Body of pancreas (tissue), 4 donors: ENCODE results near the gene IMP4. TPM values are rescaled to one million over a fixed set of nuclear protein-coding genes. Genes with fewer than 3 reads are reported as not detected.

Source experiments
- ATAC-seq: fragments of 150-250 bp; one replicate; pipeline ENCODE4 v1.9.1; 2016
- DNase-seq, 4 donors: peaks; one replicate each; pipeline ENCODE4 v3.0.0-alpha.2; 2019
- H3K27ac ChIP-seq, 4 donors: fragments of 200-600 bp; sonication (generic); 1 replicate in 3 of 4; 2 replicates in 1 of 4; pipeline versions ENCODE4 v1.5.1 to v1.6.1; 2016 to 2019; ENCODE audit warnings: mild to moderate bottlenecking in 1 of 4, mixed read lengths in 1 of 4, moderate library complexity in 1 of 4
- H3K27me3 ChIP-seq, 2 donors: fragments of 200-600 bp; sonication (generic); one replicate each; pipeline ENCODE4 v1.6.0; 2016; ENCODE audit warnings: mild to moderate bottlenecking in 1 of 2
- H3K36me3 ChIP-seq, 2 donors: fragments of 200-600 bp; sonication (generic); replicated peaks in 1 of 2; 2 replicates each; pipeline ENCODE4 v1.5.1; 2016; ENCODE audit warnings: low read depth in 2 of 2; ENCODE audit not compliant: insufficient read depth in 1 of 2
- H3K4me1 ChIP-seq: fragments of 200-600 bp; sonication (generic); one replicate; pipeline ENCODE4 v1.6.0; 2016
- H3K4me3 ChIP-seq, 2 donors: fragments of 200-600 bp; sonication (generic); 1 replicate in 1 of 2; 2 replicates in 1 of 2; pipeline ENCODE4 v1.5.1; 2016 to 2019
- H3K9me3 ChIP-seq, 3 donors: fragments of 200-600 bp; sonication (generic); 1 replicate in 2 of 3; 2 replicates in 1 of 3; pipeline ENCODE4 v1.5.1; 2016
- CTCF ChIP-seq, 7 experiments: fragments of 450-650 bp in 4 of 7; fragments of 200-600 bp in 3 of 7; sonication (generic) in 3 of 7; IDR thresholded peaks; one replicate each; pipeline ENCODE4 v1.5.1; 2016 to 2019; ENCODE audit warnings: antibody characterized with exemption in 7 of 7
- POLR2A ChIP-seq, 3 donors: fragments of 450-650 bp; IDR thresholded peaks; one replicate each; pipeline ENCODE4 v1.6.1; 2016; ENCODE audit warnings: antibody characterized with exemption in 3 of 3, mild to moderate bottlenecking in 2 of 3
- WGBS, 2 donors: methylation state at CpG; one replicate each; pipeline ENCODE4 v1.1.5; 2017; 5-methylcytosine and 5-hydroxymethylcytosine counted together
- intact Hi-C: fragments of 100-400 bp; cut with DNase I; formaldehyde crosslinking; loops from one replicate; pipeline ENCODE4 v1.15.1; 2023
- total RNA-seq, 2 donors: library from RNA; depleted of rRNA; stranded (reverse); fragments of >200 nt; gene quantifications; one replicate each; pipeline ENCODE4 v1.1.0, GENCODE V29; 2016

The IMP4 gene
- total RNA-seq, 2 donors from 2014 or later: 77.5 to 78.1 TPM

GRCh38 chr2:130347220-130347925, 4.7 kb downstream of the IMP4 start:
- intact Hi-C loops: no loop called here
- no peaks in the 10 kb centered on the region for H3K27me3 ChIP-seq
- no peaks in the 10 kb centered on the region for H3K9me3 ChIP-seq
- no peak for DNase-seq
- H3K36me3 ChIP-seq: peaks cover 0 to 28% of the 10 kb centered on the region in 2 donors
- peaks cover 12% of the 10 kb centered on the region for H3K4me1 ChIP-seq
- H3K4me3 ChIP-seq: no peak overlapping the region
- 87 to 90% methylated on average over 7 of the region's 7 CpGs for WGBS, 2 donors
- no peak overlapping the region for H3K27ac ChIP-seq
- ATAC-seq: no peak
- TF ChIP-seq CTCF (IDR thresholded peaks at IDR 0.05) (no peak), POLR2A (IDR thresholded peaks at IDR 0.05) (no peak)

DNA sequence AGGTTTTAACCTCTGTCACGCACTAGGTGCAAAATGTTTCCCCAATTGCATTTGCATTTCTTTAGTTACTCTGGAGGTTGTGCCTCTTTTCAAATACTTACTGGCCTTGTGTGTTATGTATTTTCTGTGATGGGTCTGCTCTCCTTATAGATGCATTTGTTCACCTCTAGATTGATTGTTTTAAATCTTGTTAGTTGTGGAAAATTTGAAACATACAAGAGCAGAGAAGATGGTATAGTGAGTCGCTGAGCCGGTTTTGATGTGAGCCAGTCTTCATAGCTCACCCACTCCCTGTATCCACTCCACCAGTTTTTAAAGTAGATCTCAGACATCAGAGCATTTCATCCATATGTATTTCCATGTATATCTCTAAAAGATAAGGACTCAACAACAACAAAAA, 6.5 kb downstream of the IMP4 start:
- 88 to 93% methylated on average over 3 of the region's 3 CpGs for WGBS, 2 donors
- Histone ChIP-seq H3K27me3 (no peaks in the 10 kb centered on the region), H3K4me3 (no peak overlapping the region), H3K4me1 (peaks cover 19% of the 10 kb centered on the region), H3K9me3 (no peaks in the 10 kb centered on the region), H3K27ac (no peak overlapping the region), H3K36me3 (peaks cover 0 to 28% of the 10 kb centered on the region in 2 donors)
- ATAC-seq (no peak), DNase-seq (no peak)
- TF ChIP-seq POLR2A (IDR thresholded peaks at IDR 0.05) (no peak), CTCF (IDR thresholded peaks at IDR 0.05) (no peak)
- intact Hi-C loops: no loop called here

DNA sequence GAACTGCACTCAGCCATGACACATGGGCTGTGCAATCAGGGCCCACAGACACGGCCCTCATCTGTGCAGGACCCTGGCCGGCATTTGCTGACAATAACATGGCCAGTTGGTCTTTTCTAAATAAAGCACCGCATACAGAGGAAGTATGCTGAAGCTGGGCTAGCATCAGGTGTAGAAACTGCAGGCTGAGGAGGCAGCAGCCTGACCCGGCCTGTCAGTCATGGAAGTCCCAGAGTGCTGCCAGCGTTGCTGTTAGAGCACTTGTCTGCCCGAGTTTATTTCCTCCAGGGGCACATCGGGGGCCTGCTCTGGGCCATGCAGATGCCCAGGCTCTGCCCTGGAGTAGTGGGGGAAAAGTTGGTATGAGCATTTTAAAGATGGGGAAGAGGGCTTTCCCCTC, 9.0 kb downstream of the IMP4 start:
- no peak overlapping the region for H3K27ac ChIP-seq
- intact Hi-C loops: no loop called here
- H3K36me3 ChIP-seq: peaks cover 0 to 8% of the 10 kb centered on the region in 2 donors
- WGBS, 2 donors: 59 to 67% methylated on average over 4 to 7 of the region's 7 CpGs
- ATAC-seq (no peak), DNase-seq (no peak)
- no peak for TF ChIP-seq CTCF (IDR thresholded peaks at IDR 0.05)
- no peak for TF ChIP-seq POLR2A (IDR thresholded peaks at IDR 0.05)
- H3K4me1 ChIP-seq: peaks cover 34% of the 10 kb centered on the region
- H3K27me3 ChIP-seq: no peaks in the 10 kb centered on the region
- no peak overlapping the region for H3K4me3 ChIP-seq
- no peaks in the 10 kb centered on the region for H3K9me3 ChIP-seq

GRCh38 chr2:130352237-130352636, 9.5 kb downstream of the IMP4 start:
- ATAC-seq: no peak
- peaks cover 39% of the 10 kb centered on the region for H3K4me1 ChIP-seq
- no peak overlapping the region for H3K4me3 ChIP-seq
- no peak for DNase-seq
- H3K9me3 ChIP-seq: no peaks in the 10 kb centered on the region
- H3K36me3 ChIP-seq: peaks cover 0 to 7% of the 10 kb centered on the region in 2 donors
- TF ChIP-seq CTCF (IDR thresholded peaks at IDR 0.05): no peak
- no peak for TF ChIP-seq POLR2A (IDR thresholded peaks at IDR 0.05)
- H3K27ac ChIP-seq: no peak overlapping the region
- WGBS, 2 donors: 84 to 94% methylated on average over 7 of the region's 7 CpGs
- intact Hi-C loops: no loop called here
- H3K27me3 ChIP-seq: no peaks in the 10 kb centered on the region
